DOHH2 (cell line): ENCODE results near the gene SLC35F1.

ENCODE experiments used
- EZH2phosphoT487 ChIP-seq: fragments of 200-600 bp; sonication (generic); IDR thresholded peaks from 2 replicates; pipeline ENCODE4 v1.6.1; 2017; ENCODE audit warnings: borderline replicate concordance, mild to moderate bottlenecking, antibody characterized with exemption, low read length, moderate library complexity, mixed read lengths
- TF ChIP-seq, protein P1 (sequence below): fragments of 200-600 bp; sonication (generic); IDR thresholded peaks from one replicate; pipeline ENCODE4 v1.5.1; 2014; ENCODE audit warnings: antibody characterized with exemption, mild to moderate bottlenecking, low read depth, low read length; ENCODE audit not compliant: poor library complexity, severe bottlenecking

DNA sequence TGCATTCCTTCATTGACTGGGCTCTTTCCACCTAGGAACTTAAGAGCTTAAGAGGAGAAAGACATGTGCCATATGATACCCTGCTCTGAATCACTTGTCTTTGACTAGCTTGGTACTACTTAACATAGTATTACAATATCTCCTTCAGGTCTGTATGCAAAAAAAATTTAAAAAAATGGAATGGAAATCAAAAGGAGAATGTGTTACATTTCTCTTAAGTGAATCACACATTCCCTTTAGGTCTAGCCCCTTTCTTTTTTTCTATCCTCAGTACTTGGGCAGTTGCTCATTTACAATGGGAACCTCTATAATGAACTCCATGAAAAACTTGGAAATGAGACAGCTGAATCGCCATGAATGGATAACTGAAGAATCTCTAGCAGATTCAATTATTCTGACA, 53.8 kb downstream of the SLC35F1 start:
- TF ChIP-seq, protein P1, sequence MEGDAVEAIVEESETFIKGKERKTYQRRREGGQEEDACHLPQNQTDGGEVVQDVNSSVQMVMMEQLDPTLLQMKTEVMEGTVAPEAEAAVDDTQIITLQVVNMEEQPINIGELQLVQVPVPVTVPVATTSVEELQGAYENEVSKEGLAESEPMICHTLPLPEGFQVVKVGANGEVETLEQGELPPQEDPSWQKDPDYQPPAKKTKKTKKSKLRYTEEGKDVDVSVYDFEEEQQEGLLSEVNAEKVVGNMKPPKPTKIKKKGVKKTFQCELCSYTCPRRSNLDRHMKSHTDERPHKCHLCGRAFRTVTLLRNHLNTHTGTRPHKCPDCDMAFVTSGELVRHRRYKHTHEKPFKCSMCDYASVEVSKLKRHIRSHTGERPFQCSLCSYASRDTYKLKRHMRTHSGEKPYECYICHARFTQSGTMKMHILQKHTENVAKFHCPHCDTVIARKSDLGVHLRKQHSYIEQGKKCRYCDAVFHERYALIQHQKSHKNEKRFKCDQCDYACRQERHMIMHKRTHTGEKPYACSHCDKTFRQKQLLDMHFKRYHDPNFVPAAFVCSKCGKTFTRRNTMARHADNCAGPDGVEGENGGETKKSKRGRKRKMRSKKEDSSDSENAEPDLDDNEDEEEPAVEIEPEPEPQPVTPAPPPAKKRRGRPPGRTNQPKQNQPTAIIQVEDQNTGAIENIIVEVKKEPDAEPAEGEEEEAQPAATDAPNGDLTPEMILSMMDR: no peak
- TF ChIP-seq EZH2phosphoT487: no peak
